SK-MEL-5 (cell line): ENCODE measurements around the gene TDRD3. TPM values are rescaled to one million over a fixed set of nuclear protein-coding genes. Genes with fewer than 3 reads are reported as not detected.
A peak's percentile ranks its signal among the peaks of the same experiment; 100 is the strongest.

Experiments used
- DNase-seq: peaks from one replicate; pipeline ENCODE4 v3.0.0-alpha.2; 2016; ENCODE audit warnings: low read depth, low spot score
- in situ Hi-C: cut with HindIII; loops from 2 replicates; pipeline ENCODE4 v1.10.0; 2016; ENCODE audit warnings: low sequenced_read_pairs, high pct_unique_total_duplicates, low pct_unique_long_range_greater_than_20kb
- small RNA-seq, 2 experiments: library from RNA; depleted of rRNA; stranded (forward); fragments of <200 nt; gene quantifications; one replicate each; pipeline ENCODE3, GENCODE V24; 2014
- total RNA-seq: library from RNA; depleted of rRNA; stranded (reverse); fragments of >200 nt; shearing (Covaris generic); gene quantifications from 2 replicates; pipeline ENCODE4 v1.2.3, GENCODE V29; 2014; rRNA removed

Gene TDRD3
- total RNA-seq, 1 experiment from 2014 or later, result 74.1 TPM

DNA sequence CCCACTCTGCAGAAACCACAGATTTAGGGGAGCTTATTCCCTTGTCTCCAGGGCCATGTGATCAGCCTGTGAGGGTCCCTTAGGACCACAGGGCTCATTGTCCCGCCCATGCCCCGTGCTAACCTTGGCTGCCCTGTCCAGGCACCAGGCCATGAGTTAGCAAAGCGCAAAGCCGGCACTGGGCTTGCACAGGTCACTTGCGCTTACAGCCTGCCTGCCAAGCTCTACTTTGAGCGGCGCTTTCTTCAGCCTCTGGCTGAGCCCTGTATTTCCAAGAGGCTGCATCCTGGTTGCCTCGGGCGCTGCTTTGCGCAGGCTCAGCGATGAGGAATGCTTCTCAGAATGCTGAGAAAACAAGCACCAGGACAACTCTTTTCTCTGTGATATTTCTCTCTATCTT is 188.0 kb downstream of the TDRD3 start:
- in situ Hi-C loops, result no loop called here
- no peak for DNase-seq

DNA sequence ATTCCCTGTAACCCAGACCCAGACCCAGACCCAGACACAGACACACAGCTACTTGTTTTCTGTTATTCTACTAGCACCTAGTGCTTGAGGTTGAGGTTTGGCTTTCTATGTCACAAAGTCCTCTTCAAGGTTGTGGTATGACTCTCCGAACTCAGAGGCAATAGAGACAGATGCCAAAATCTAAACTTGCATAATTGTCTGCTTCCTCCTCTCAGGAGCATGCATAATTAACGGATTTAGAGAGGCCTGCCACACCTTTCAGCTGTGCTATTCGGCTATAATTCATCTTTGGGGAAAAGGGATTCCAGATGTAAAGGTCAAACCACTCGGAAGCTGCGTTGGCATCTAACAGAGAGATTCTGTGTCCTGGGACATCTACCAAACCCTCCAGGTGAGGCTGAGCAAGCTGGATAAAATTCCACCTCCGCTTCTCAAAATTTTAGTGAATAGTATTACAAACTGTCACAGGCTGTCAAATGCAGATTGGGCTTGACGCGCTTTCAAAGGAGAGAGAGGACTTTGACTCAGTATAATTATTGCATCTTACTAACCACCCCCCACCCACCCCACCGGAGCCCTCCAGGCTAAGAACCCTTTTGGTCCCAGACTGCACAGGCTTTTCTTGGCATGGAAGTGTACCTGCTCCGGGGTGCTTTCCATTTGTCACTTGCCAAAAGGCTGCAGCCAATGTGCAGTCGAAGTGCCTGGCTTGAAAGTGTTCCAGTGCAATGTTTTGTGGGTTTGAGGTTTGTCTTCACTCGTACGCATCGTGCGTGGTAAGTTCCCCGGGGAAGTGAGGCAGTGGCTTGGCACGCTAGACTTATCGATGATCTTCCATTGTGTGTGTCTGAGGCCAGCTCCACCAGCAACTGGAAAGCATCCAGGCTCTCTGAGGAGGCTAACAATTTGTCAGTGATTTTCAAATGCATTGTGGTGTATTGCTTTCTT is 194.1 kb downstream of the TDRD3 start:
- in situ Hi-C loops, result no loop called here
- DNase-seq, result no peak

DNA sequence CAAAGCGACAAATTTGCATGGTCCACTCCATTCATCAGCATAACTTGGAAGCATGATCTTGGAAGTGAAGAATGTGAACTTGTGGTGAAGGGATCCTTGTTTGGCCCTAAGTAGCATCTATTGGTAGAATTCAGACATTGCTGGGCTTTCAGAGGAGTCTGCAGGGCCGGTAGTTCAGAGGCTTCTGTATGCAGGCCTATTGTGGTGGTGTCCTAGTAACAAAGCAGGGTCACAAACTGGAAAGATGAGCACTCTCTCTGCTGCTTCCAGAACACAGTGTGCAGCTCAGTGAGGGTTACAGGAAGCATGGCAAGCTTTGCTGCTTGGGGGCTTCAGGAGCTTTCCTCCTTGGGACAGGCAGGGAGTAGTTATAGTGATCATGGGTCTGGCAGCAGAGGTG is 206.0 kb downstream of the TDRD3 start:
- DNase-seq, result no peak
- in situ Hi-C loops, result no loop called here

DNA sequence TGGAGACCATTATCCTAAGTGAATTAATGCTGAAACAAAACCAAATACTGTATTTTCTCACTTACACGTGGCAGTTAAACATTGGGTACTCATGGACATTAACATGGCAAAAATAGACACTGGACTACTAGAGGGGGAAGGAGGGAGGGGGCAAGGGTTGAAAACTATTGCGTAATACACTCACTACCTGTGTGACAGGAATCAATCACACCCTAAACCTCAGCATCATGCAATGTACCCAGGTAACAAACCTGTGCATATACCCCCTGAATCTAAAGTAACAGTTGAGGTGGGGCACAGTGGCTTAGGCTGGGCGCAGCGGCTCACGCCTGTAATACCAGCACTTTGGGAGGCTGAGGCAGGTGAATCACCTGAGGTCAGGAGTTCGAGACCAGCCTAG is 207.0 kb downstream of the TDRD3 start:
- in situ Hi-C loops, result no loop called here
- DNase-seq, result no peak

DNA sequence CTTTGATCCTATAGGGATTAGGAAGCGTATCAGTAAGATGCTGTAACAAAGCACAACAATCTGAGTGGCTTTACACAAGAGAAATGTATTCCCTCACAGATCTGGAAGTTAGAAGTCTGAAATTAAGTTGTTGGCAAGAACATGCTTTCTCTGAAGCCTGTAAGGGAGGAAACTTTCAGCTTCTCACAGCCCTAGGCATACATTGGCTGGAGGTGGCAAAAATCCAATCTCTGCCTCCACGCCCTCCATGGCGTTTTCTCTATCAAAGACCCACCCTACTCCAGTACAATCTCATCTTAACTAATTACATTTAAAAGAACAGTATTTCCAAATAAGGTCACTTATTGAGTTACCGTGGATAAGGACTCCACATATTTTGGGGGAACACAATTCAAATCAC is 211.9 kb downstream of the TDRD3 start:
- DNase-seq, result no peak
- in situ Hi-C loops, result no loop called here

DNA sequence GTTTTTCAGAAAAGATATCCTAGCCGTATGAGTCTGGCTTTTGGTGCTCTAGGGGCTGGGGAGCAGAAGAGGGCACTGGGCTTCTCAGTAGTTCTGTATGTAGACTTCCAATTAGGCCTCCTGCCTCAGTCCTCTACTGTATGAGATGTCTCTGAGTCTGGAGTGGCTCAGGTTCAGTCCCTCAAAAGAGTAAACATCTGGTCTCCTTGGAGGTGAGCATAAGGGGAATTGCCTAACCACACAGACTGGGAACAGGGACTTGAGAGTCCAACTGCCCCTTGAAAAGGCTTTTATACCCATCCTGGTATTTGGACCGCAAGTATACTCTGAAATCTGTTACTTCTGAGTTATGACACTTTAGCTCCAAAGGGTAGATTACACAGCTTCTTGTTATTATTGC is 214.5 kb downstream of the TDRD3 start:
- no peak for DNase-seq
- in situ Hi-C loops, result no loop called here

DNA sequence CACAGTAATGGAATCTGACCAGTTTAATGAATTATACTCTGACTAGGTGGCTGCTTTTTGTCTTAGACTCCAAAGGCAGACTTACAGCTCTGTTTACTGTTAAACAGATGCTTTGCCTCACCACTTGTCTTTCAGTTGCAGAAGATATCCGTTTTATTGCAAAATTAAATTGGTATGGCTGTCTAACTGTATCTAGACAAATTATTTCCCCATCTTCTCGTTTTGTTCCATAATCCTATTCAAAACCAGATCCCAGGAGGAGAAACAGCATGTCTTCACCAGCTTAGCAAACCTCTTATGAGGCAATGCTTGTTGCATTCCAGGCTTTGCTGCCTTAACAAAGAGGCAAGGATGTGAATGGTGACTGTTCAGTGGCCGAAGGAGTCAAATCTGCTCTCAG is 215.6 kb downstream of the TDRD3 start:
- in situ Hi-C loops, result no loop called here
- no peak for DNase-seq

DNA sequence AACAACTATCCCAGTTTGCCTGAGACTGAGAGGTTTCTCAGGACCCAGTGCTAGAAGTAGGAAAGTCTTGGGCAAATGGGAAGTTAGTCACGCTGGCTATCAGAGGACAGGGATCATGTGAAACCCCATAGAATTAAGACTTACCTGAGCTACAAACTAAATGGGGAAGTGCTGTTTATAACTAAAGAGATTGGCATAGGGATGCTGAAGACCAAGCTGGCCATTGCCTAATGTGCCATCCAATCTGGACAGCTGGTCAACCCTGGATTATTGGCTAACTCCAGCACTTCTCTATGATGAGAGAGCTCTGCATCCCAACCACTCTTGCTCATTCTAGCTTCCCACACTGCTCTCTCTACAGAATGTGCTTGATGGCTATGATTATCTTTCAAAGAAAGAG is 216.1 kb downstream of the TDRD3 start:
- in situ Hi-C loops, result no loop called here
- no peak for DNase-seq

DNA sequence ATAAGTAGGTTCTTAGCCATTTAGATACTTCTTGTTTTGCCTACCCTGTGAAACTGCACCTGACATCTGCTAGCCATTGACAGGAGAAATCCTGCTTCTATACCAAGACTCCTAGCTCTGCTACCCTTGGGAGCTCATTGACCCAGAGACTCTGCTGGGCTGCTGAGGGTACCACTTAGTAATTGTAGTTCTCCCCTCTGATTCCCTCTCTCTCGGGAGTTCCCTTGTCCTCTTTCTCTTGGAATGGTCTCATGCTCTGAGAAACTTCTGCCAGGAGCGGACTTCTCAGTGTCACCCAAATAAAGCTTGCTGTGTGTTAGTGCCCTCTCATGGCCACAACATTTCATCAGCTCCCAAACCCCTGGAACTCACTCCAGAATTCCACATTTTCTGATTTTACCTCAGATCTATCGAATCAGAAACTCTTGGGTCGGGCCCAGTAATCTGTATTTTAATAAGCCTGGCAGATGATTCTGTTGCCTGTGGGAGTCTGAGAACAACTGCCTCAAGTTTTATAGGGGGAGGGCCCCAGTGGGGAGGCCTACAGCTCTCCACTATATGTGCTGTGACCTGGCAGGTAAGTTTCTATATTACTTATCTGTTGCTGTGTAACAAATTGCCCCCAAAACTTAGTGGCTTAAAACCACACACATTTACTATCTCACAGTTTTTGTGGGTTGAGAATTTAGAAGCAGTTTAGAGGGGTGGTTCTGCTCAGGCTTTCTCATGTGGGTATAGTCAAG is 221.1 kb downstream of the TDRD3 start:
- in situ Hi-C loops, result no loop called here
- peak; percentile 61 for DNase-seq

DNA sequence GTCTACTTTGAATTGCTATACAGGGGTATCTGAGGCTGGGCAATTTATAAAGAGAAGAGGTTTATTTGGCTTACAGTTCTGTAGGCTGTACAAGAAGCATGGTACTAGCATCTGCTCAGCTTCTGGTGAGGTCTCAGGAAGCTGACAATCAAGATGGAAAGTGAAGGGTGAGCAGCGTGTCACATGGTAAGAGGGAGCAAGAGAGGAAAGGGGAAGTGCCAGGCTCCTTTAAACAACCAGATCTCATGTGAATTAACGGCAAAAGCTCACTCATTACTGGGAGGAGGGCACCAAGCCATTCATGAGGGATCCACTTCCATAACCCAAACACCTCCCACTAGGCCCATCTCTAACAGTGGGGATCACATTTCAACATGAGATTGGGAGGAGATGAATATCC is 222.4 kb downstream of the TDRD3 start:
- no peak for DNase-seq
- in situ Hi-C loops, result no loop called here

DNA sequence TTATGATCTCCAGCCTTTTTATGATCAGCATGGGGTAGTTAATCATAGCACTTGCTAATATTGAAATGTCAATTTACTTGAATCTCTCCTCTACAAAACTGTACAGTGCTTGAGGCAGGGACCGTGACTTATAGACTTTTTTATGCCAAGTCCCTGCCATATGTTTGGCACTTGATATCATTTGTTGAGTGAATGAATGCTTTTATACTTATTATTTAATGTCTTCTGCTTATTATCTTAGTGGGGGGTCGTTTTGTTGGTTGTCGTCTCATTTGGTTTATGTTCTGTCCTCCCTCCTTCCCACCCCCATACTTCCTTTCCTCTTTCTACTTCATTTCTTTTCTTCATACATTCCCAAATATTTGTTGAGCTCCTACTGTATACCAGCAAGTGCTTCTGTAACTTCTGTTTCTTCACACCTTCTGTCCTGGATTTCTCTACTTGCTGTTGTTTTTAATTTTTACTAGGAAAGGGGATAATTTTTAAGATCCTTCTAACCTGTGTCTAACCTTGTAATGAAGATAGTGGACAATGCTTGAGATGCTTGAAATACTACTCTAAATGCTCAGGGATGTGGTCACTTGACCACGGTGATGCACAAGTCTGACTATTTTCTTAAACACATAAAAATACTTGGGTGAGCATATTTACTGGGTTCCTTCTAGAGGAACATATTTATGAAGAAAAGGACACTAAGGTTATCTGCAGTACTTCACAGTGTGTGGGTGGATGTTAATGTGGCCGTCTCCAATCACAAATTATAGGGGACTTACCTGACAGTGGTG is 223.8 kb downstream of the TDRD3 start:
- DNase-seq, result no peak
- in situ Hi-C loops, result no loop called here

DNA sequence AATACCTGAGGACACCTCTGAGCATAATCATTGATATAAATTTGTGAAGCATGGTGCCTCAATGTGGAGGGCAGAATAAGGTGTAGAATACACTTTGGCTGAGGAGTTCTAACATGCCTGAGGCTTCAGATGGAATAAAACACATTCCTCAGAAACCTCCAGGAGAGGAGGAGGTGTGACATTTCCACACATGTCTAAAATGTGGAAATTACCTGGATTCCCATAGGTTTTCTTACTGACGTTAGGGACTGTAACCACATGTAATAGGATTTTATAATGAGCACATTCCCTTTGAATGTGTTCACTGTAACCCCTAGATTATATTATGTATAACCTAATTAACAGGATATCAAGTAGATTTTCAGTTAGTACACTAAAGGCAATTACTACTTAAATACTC is 226.1 kb downstream of the TDRD3 start:
- in situ Hi-C loops, result no loop called here

More for the DNA sequence above, 226.1 kb downstream of the TDRD3 start:
- no peak for DNase-seq

Small RNAs within 50 kb of the gene (small RNA-seq; reads per million reads assigned to genes)
- 0 reads per million in 2 experiments for gene RNA5SP31

Other genes starting within 250 kb of the TDRD3 start
- gene DIAPH3, start 233.3 kb upstream of the TDRD3 start, total RNA-seq, result 5.3 and 5.9 TPM in 2 replicates